Mucosa of rectum (tissue), 2 donors: ENCODE measurements around the gene ZNF536.

ENCODE experiments used
- H3K27ac ChIP-seq, 2 donors: one replicate each; pipeline ENCODE4 v1.7.0; 2013; ENCODE audit warnings: inconsistent platforms in 2 of 2, low read depth in 2 of 2, low read length in 2 of 2
- H3K27me3 ChIP-seq, 2 donors: one replicate each; pipeline ENCODE4 v1.7.0; 2013; ENCODE audit warnings: low read length in 2 of 2; ENCODE audit not compliant: control insufficient read depth in 2 of 2, insufficient read depth in 2 of 2
- H3K36me3 ChIP-seq, 2 donors: one replicate each; pipeline ENCODE4 v1.7.0; 2013; ENCODE audit warnings: low read length in 2 of 2; ENCODE audit not compliant: control insufficient read depth in 2 of 2, insufficient read depth in 2 of 2
- H3K4me1 ChIP-seq, 2 donors: one replicate each; pipeline ENCODE4 v1.7.0; 2013; ENCODE audit warnings: low read length in 2 of 2, mild to moderate bottlenecking in 1 of 2; ENCODE audit not compliant: control insufficient read depth in 2 of 2, insufficient read depth in 2 of 2
- H3K4me3 ChIP-seq, 2 donors: one replicate each; pipeline ENCODE4 v1.7.0; 2013; ENCODE audit warnings: low read length in 2 of 2
- H3K9ac ChIP-seq, 2 donors: one replicate each; pipeline ENCODE4 v1.7.0; 2013; ENCODE audit warnings: low read length in 2 of 2, low read depth in 1 of 2, mild to moderate bottlenecking in 1 of 2
- H3K9me3 ChIP-seq, 2 donors: one replicate each; pipeline ENCODE4 v1.7.0; 2013; ENCODE audit warnings: low read length in 2 of 2; ENCODE audit not compliant: control insufficient read depth in 2 of 2
- donor health status: healthy.
- donor health status: Normal muscosa, but diverticular disease.

Gene ZNF536

DNA sequence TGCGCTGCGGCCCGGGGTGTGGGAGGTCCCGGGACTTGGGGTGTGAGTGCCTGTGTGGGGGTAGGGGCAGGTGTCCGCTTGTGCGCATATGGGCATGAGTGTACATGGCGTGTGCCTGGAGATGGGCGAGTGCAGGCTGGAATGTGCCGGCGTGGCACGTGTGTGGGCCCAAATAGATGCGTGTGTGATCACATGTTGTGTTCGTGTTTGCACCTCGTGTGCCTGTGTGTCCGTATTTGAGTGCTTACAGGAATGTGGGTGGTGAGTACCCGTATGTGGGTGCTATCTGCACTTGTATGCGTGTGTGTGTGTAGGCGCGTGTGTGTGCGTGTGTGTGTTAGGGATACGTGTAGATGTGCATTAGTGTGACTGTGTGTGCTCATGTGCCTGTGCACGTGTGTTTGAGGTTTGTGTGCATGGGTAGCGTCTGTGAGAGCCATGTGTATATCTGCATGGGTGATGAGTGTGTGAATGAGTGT lies 3.4 kb downstream of the ZNF536 start:
- H3K27me3 ChIP-seq: peaks cover 9 to 12% of the 10 kb centered on the region in 2 donors
- H3K9ac ChIP-seq: no peak overlapping the region
- no peaks in the 10 kb centered on the region for H3K9me3 ChIP-seq
- H3K4me3 ChIP-seq: no peak overlapping the region
- H3K4me1 ChIP-seq: no peaks in the 10 kb centered on the region
- no peak overlapping the region for H3K27ac ChIP-seq
- H3K36me3 ChIP-seq: no peaks in the 10 kb centered on the region

DNA sequence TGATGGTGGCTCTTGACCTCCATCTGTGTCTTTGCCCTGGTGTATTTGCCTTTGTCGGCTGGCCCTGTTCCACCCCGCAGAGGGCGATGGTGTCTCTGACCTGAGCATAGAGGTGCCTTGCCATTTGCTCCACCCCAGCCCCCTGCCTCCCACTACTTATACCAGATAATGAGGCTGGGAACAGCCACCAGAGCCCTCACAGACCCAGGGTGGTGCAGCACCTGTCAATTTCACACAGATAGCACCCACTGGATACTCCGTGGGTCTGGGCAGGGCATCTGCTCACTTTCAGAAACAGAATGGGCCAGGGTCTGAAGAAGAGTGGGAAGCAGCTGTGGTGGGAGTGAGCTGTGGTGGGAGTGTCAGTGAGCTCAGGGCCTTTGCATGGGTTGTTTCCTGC lies 4.1 kb downstream of the ZNF536 start:
- Histone ChIP-seq H3K27ac (no peak overlapping the region), H3K9me3 (no peaks in the 10 kb centered on the region), H3K4me1 (no peaks in the 10 kb centered on the region), H3K27me3 (peaks cover 9 to 12% of the 10 kb centered on the region in 2 donors), H3K4me3 (no peak overlapping the region), H3K36me3 (no peaks in the 10 kb centered on the region), H3K9ac (no peak overlapping the region)

DNA sequence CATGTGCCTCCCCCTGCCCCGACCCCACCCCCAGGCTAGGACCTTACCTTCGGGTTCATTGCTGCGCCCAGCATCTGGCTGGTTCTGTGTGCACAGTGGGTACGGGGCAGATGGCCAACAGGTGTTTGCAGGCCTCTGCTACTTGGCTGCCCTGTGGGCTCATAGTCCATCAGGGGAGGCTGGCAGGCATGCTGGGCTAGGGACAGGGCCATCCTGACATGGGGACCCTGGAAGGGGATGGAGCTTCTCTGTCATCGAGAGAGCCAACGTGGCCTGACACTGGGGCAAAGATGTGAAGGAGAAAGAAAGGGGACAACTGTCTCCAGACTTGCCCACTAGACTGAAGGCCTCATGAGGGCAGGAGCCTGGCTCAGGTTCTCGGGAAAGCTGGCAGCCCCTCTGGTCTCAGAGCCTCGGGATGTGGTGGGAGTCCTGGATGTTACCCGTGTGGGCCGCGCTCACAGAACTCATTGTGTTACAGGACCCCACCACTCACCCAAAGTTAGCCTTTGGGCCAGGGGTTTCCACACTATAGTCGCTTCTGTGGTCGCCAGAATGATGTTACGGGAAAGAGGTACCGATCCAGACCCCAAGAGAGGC lies 4.7 kb downstream of the ZNF536 start:
- Histone ChIP-seq H3K36me3 (no peaks in the 10 kb centered on the region), H3K4me1 (no peaks in the 10 kb centered on the region), H3K4me3 (no peak overlapping the region), H3K27ac (no peak overlapping the region), H3K9me3 (no peaks in the 10 kb centered on the region), H3K9ac (no peak overlapping the region), H3K27me3 (peaks cover 9 to 12% of the 10 kb centered on the region in 2 donors)

DNA sequence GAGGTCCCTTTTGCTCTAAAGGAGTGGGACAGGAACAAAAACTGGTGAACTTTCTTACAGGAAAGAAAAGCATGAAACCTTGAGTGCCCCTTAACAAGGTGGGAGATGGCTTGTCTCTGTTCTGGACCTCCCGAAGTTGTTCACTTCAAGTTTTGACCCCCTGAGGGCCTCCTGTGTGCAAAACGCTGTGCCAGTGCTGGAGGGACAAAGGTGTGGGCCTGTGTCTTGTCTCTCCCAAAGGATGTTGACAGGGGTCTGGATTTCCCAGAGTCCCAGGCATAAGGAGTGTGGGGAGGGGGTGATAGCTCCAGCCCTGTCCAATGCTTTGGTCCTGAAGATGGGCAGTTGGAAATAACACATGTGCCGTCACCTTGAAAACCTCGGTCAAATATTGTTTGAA lies 6.5 kb downstream of the ZNF536 start:
- Histone ChIP-seq H3K36me3 (no peaks in the 10 kb centered on the region), H3K9ac (no peak overlapping the region), H3K4me1 (no peaks in the 10 kb centered on the region)

DNA sequence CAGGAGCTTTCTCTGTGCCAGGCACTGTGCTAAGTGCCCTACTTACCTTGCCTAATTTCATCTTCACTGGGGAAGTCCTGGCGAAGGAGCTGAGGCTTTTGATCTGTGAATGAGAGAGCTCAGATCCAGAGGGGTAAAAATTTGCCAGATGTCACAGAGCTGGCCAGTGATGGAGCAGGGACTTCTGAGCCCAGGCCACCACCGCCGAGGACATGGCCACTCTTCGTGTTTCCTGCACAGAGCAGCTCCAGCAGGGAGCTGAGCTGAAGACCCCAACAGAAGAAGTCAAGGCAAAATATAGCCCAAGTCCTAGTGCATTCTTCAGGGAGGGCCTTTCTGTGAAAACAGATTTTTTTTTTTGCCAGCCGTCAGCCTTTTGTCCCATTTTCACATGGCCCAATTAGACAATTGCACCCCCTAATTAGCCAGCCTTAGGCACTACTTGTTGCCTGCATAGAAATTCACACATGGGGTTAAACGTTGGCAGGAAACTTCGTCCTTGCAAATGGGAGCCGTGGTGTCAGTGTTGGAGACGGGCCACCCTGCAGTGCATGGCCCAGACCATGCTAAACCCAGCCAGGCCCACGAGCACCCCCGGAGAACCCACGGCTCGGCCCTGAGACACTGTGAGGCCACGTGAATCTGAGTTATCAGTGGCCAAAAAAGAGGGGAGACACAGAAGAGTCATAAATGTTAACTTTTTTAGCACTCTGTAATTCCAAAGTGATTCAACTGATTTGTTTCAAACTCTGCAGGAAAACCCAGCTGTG lies 7.8 kb downstream of the ZNF536 start:
- H3K9ac ChIP-seq: no peak overlapping the region
- no peak overlapping the region for H3K4me3 ChIP-seq

More for the DNA sequence above, 6.5 kb downstream of the ZNF536 start:
- Histone ChIP-seq H3K27me3 (peaks cover 7 to 12% of the 10 kb centered on the region in 2 donors), H3K9me3 (no peaks in the 10 kb centered on the region), H3K27ac (no peak overlapping the region), H3K4me3 (no peak overlapping the region)

DNA sequence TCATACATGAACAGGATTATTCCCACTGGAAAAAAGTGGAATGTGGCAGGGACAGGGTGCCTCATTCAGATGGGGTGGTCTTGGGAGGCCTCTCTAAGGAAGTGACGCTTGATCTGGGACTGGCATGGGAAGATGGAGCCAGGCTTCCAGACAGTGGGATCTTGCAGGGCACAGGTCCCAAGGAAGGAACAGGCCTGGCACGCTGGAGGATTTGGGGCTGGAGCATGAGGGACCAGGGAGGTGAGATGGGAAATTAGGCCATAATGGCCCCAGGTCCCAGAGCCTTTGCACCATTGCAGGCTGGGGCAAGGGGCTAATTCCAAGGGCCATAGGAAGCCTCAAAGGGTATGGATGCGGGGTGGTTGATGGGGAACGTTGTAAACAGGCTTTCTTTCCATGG lies 9.2 kb downstream of the ZNF536 start:
- Histone ChIP-seq H3K4me3 (no peak overlapping the region), H3K4me1 (no peaks in the 10 kb centered on the region), H3K9me3 (no peaks in the 10 kb centered on the region), H3K27me3 (peaks cover 0 to under 1% of the 10 kb centered on the region in 2 donors), H3K27ac (no peak overlapping the region), H3K9ac (no peak overlapping the region), H3K36me3 (no peaks in the 10 kb centered on the region)

More for the DNA sequence above, 7.8 kb downstream of the ZNF536 start:
- Histone ChIP-seq H3K27me3 (peaks cover 7 to 12% of the 10 kb centered on the region in 2 donors), H3K36me3 (no peaks in the 10 kb centered on the region), H3K27ac (no peak overlapping the region), H3K9me3 (no peaks in the 10 kb centered on the region), H3K4me1 (no peaks in the 10 kb centered on the region)

DNA sequence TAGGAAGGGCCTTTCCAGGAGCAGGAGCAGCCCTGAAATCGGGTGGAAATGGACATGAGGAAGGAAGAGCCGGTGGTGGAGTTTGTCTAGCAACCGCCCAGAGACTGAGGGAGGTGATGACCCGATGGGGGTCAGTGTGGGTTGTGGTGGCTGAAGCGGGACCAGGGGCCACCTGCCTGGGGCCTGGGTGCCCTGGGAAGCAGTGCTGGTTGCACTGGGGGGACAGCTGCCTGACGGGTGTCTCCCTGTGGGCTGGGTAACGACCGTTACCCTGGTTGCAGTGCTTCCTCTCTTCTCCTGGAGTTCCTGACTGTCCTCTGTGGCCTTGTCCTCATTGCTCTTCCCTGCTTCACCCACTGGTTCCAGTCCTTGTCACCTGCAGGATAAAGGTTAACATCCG lies 13.0 kb downstream of the ZNF536 start:
- no peak overlapping the region for H3K9ac ChIP-seq

DNA sequence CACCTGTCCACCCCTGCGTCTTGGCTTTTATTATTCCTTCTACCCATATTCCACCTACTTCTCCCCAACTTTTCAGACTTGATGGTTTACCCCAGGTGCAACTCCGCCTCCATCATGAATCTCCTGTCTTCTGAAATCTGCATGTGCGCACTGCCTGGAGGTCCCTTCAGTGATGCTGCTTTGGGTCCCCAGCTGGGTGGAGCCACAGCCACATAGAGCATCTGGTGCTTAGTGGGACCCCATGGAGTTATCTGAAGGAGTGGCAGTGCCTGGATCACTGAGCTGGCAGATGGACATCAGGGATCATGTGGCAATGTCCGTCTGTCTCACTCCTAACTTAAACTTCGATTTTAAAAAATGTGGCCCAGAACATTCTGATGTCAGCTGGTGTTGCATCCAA lies 13.5 kb downstream of the ZNF536 start:
- no peak overlapping the region for H3K4me3 ChIP-seq
- H3K27ac ChIP-seq: no peak overlapping the region
- H3K36me3 ChIP-seq: no peaks in the 10 kb centered on the region
- H3K9me3 ChIP-seq: no peaks in the 10 kb centered on the region
- no peak overlapping the region for H3K9ac ChIP-seq
- no peaks in the 10 kb centered on the region for H3K27me3 ChIP-seq
- H3K4me1 ChIP-seq: no peaks in the 10 kb centered on the region

More for the DNA sequence above, 13.0 kb downstream of the ZNF536 start:
- Histone ChIP-seq H3K27ac (no peak overlapping the region), H3K36me3 (no peaks in the 10 kb centered on the region), H3K9me3 (no peaks in the 10 kb centered on the region), H3K27me3 (no peaks in the 10 kb centered on the region), H3K4me3 (no peak overlapping the region), H3K4me1 (no peaks in the 10 kb centered on the region)

DNA sequence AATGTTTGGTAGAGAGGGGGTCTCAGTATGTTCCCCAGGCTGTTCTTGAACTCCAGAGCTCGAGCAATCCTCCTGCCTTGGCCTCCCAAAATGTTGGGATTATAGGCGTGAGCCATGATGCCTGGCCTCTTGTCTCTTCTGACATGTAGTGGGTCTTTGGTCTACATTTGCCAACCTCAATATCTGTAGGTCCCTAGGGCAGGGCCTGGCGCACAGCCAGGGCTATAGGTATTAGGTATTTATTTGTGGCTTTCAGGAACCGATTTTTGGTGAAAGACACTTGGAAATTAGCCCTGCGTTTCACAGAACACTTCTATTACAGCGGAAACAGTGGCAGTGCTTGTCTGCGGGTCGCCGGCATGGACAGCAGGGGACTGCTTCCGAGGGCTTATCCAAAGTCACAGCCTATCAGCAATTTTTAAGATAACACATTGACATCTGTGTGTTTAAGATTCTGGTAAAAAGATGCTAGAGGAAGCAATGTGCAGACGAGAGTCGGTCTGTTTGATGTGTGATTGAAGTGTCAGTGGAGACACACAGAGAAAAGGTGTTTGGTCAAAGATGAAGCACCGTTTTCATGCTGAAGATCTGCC lies 14.5 kb downstream of the ZNF536 start:
- no peaks in the 10 kb centered on the region for H3K36me3 ChIP-seq
- H3K27ac ChIP-seq: no peak overlapping the region
- H3K9ac ChIP-seq: no peak overlapping the region
- H3K27me3 ChIP-seq: no peaks in the 10 kb centered on the region
- H3K4me1 ChIP-seq: no peaks in the 10 kb centered on the region
- no peak overlapping the region for H3K4me3 ChIP-seq
- H3K9me3 ChIP-seq: no peaks in the 10 kb centered on the region
